Measurements from ENCODE around the gene EPS8L1.

Gene EPS8L1

GRCh38 chr19:55080121-55080967 lies 4.7 kb downstream of the EPS8L1 start:
- DNase-seq (ENCODE audit: low read depth): no peak

GRCh38 chr19:55080968-55081769 lies 5.5 kb downstream of the EPS8L1 start:
- no peak for DNase-seq (ENCODE audit: low read depth)

DNA sequence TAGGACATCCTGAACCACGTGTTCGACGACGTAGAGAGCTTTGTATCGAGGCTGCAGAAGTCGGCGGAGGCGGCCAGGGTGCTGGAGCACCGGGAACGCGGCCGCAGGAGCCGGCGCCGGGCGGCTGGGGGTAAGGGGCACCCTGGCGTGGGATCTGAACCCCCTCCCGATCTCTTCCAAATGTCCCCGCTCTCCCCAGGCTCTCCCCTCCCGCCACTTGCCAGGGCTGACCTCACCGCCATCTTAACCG lies 6.0 kb downstream of the EPS8L1 start:
- no peak for DNase-seq (ENCODE audit: low read depth)

DNA sequence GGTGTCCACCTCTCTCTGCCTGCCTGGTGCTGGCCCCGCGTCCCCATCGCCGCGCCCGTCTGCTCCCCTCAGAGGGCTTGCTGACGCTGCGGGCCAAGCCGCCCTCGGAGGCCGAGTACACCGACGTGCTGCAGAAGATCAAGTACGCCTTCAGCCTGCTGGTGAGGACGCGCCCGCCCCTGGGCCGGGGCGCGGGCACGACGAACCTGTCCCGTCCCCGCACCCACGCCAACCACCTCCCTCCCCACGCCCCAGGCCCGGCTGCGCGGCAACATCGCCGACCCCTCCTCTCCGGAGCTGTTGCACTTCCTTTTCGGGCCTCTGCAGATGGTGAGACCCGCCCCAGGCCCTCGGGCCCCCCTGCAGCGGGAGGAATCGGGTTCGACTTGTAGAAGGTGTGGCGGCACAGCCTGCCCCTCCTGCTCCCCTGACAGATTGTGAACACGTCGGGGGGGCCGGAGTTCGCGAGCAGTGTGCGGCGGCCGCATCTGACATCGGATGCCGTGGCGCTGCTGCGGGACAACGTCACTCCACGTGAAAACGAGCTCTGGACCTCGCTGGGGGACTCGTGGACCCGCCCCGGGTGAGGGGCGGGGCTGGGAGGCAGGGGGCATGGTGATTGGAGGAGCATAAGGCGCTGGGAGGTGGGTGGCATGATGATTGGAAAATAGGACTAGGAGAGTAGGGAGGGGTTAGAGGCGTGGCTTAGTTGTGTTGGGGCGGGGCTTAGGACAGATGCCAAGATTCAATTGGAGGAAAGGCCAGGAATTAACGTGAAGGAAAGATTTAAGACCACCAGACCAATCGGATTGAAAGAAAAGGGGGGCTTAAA lies 6.6 kb downstream of the EPS8L1 start:
- DNase-seq (ENCODE audit: low read depth): no peak

- DNase-seq (ENCODE audit: low read depth): no peak
Observed at GRCh38 chr19:55083004-55083850, 7.6 kb downstream of the EPS8L1 start.

GRCh38 chr19:55084416-55084815 lies 8.7 kb downstream of the EPS8L1 start:
- DNase-seq (ENCODE audit: low read depth): no peak

DNA sequence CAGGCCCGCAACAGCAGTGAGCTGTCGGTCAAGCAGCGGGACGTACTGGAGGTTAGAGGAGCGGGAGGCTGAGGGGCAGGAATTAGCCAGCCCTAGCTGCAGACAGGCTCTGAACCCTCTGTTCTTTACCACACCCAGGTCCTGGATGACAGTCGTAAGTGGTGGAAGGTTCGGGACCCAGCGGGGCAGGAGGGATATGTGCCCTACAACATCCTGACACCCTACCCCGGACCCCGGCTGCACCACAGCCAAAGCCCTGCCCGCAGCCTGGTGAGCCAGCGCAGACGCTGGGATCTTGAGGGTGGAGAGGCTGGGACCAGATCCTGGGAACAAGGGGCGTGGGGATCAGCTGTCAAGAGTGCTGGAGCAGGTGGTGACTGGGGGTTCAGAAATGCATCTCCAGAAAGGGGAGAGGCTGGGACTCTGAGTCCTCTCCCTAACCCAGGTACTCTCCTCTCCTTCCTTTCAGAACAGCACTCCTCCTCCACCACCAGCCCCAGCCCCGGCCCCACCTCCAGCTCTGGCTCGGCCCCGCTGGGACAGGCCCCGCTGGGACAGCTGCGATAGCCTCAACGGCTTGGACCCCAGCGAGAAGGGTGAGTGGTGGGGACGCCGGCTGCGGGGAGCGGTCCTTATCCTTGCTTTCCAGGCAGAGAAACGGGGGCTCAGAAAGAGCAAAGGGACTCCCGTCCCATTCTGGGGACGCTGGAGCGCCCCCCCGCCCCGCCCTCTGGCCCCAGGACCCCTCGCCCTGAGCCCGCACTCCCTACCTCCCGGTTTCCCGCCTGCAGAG lies 10.4 kb downstream of the EPS8L1 start:
- DNase-seq (ENCODE audit: low read depth): no peak

DNA sequence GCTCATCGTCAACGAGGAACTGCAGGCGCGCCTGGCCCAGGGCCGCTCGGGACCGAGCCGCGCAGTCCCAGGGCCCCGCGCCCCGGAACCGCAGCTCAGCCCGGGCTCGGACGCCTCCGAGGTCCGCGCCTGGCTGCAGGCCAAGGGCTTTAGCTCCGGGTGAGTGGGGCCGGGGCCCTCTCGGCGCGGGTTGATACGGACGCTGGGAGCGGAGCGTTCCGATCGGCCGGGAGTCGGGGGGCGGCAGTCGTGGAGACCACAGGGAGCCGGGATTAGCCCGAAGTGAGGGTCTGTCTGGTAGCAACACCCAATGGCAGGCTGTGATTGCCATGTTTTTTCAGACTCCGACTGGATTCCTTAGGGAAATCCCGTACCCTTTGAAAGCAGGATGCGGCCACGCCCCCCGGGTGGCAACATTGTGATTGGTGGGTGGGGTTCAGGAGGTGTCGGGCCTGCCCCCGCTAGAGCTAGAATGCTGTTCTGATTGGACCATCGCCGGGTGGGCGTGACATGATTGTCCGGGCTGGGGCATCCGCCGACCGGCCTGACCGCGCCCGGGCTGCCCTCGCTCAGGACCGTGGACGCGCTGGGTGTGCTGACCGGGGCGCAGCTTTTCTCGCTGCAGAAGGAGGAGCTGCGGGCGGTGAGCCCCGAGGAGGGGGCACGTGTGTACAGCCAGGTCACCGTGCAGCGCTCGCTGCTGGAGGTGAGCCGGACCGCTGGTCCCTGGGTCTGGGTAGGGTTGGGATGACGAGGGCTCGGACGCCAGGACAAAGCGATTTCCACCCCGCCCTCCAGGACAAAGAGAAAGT lies 11.3 kb downstream of the EPS8L1 start:
- peak; percentile 80 for DNase-seq (ENCODE audit: low read depth)

DNA sequence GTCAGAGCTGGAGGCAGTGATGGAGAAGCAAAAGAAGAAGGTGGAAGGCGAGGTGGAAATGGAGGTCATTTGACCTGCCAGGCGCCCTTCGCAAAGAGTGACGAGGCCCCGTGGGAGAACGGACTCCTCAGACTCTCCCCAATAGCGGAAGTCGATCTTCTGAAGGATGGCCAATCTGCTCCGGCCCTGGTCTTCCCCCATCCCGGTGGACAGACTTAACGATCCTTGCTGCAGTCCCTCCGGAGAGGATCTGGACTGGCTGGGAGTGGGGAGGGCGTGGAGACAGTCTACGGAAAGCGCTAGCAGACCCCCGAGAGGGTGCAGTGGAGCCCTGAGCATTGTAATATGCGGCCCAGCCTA lies 11.9 kb downstream of the EPS8L1 start:
- DNase-seq (ENCODE audit: low read depth): no peak

GRCh38 chr19:55088021-55088451 lies 12.4 kb downstream of the EPS8L1 start:
- no peak for DNase-seq (ENCODE audit: low read depth)

GRCh38 chr19:55088543-55089341 lies 13.1 kb downstream of the EPS8L1 start:
- DNase-seq (ENCODE audit: low read depth): peak; percentile 29

DNA sequence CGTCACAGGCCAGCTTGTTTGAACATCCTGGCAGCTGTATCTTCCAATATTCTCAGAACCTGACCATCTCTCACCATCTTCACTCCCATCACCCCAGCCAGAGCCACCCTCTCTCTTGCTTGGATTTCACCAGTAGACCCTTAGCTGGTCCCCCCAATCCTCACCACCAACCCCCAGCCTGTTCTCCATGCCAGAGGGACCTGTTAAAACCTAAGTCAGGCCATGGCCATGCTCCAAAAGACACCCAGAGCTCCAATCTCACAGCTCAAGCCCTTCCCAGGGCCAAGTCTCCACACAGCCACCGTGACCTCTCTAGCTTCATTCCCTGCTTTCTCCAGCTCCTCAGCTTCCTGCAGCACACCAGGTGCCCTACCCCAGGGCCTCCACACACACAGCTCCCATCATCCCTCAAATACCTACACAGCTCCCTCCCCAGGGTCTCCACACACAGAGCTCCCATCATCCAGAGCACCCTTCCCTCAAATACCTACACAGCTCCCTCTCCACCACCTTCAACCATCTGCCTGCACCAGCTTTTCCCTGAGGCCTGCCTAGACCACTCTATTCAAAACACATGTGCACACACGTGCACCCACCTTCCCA lies 13.8 kb downstream of the EPS8L1 start:
- no peak for DNase-seq (ENCODE audit: low read depth)

DNA sequence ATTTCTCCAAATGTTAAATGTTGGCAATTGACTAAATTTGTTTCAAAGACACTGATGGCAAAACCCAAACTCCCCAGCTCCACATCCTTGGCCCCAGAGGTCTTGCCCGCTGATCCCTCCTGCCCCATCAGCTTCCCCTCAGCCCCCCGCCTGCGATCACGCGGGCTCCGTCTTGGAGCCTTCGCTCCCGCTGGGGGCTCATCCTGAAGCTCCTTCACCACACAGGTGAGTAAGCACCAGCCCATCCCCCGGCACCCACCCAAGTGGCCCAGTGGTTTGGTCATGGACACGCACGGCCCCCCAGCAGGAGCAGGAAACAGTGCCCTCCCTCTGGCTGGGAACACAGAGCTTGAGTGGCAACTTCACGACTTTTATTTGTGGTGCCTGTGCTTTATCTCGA lies 14.9 kb downstream of the EPS8L1 start:
- DNase-seq (ENCODE audit: low read depth): no peak

GRCh38 chr19:55091126-55091910 lies 15.6 kb downstream of the EPS8L1 start:
- DNase-seq (ENCODE audit: low read depth): no peak

DNA sequence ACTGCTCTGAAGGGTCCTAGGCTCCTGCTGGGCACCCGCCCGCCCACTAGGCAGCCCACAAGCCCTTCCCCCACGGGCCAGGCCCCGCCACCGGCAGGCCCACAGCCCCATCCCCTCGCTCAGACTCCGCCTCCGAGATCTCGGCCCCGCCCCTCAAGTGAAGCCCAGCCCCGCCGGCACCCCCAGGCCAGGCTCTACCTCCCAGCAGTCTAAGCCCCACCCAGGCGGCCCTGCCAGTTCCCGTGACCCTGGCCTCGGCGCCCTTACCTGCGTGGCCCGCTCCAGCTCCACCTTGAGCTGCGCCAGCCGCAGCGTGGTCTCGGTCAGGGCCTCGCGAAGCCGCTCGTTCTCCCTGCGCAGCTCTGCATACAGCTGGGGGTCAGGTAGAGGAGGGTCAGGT lies 16.3 kb downstream of the EPS8L1 start:
- no peak for DNase-seq (ENCODE audit: low read depth)

DNA sequence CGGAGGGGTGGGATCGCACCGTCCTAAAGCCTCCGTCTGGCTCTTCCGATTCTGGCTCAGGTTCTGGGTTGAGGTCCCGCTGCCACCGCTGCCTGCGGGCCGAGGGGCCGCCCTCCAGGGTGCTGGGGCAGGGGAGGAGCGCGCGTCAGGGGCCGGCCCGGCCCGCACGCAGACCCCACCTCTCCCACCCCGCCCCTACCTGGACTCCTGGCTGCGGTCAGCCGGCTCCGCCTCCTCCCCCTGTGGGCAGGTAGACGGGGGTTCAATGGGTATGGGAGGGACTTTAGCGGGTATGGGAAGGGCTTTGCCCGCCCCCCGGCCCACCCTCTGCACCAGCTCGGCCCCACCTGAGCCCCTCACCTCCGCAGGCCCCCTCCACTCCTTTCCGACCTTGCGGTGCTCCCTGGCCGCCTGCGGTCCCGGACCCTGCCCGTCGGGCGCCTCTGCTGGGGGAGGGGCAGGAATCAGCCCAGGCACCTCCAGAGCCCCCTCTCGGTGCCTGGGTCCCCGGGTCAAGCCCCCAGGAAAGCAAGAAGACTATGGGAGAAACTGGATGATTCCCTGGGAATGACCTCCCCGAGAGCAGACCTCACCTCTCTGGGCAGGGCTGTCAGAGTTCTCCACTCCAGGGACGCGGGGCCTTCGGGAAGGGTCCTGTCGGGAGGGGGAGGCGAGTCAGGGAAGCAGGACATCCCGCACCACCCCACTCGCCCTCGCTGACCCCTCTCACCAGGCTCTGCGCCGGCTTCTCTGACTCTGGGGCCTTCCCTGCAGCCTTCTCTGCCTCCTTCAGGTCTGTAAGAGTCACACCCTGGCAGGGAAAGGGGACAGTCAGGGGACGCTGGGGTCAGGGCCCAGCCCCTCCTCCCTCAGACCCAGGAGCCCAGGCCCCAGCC lies 17.0 kb downstream of the EPS8L1 start:
- no peak for DNase-seq (ENCODE audit: low read depth)
